Measurements from ENCODE around the gene REEP1.
"Not testable (repeated sequence)": the region's sequence is repeated elsewhere in the genome, so short reads cannot be mapped to it uniquely, and the experiment has no call there.

The REEP1 gene

DNA sequence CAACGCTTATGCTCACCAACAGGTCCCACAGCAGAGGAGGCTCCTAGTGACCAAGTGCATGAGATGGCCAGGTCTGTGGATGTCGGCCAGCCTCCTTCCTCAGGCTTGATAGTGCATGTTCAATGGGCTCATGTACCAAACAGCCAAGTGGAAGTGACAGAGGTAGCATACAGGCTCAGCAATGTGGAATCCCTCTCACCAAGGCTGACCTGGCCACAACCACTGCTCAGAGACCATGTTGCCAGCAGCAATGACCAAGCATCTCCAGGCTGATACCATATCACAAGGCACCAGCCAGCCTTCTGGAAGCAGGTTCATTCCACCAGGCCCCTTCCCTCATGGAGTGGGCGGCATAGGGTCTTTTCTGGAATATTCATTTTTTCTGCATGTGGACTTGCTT, 61.5 kb downstream of the REEP1 start:
- DNase-seq, result no peak

DNA sequence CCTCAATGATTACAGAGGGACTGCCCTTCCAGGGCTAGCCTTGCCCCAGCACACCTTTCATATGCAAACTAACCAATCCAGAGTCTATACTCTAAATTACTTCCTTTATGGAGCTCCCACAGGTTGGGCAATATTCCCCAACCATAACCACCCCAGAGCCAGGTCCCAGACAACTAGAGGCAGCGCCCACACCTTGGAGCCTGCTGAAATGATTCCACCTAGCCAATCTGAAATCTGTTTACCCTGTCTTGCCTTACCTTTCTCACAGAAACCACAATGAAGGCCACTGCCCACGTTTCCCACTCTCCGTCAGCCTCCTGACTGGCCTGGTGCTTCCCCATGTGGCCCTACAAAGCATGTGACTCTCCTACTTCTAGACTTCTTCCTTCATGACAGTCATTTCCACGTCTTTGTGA, 62.0 kb downstream of the REEP1 start:
- no peak for DNase-seq

DNA sequence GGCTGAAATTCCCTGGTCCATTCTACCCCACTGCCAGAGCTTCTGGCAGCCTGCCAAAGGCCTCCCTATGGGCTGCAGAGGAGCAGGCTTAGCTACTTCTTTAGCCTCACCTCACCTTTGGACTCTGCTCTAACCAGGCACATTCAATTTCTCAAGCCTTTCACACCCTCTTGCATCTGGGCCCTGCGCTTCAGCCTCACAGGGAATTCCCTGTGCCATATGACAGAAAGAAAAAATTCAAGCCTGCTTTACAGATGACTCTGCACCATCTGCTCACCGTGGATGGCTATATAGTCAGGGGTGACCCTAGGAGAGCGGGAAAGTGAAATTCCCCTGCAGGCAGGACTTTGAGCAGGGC, 62.5 kb downstream of the REEP1 start:
- DNase-seq, result peak; percentile 4

DNA sequence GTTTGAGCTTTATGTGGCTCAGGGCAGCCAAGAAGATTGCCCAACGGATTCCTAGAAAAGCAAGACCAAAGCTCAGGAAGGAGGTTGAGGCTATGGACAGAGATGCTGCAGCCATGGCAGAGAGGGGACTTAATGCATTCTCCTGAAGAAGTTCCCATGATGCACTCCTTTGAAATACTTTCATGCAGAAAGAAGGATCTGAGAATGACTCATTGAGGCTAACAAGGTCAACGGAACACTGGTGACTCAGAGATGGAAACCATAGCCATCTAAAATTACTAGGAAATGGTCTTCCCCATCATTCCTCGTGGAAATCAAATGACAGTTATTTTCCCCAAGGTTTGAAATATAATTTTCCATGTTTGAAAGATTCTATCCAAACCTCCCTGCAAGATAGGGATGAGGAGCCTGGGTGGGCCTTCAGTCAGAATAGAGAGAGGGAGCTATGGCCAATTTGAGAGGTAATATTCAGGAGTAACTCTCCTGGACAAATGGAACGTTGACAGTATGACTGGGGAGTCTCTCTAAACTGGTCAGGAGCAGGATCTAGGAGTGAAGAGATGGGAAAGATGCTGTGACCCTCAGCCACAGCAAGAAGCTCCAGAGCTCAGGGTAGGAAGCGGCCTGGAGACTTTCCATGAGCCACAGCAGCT, 63.0 kb downstream of the REEP1 start:
- no peak for DNase-seq

DNA sequence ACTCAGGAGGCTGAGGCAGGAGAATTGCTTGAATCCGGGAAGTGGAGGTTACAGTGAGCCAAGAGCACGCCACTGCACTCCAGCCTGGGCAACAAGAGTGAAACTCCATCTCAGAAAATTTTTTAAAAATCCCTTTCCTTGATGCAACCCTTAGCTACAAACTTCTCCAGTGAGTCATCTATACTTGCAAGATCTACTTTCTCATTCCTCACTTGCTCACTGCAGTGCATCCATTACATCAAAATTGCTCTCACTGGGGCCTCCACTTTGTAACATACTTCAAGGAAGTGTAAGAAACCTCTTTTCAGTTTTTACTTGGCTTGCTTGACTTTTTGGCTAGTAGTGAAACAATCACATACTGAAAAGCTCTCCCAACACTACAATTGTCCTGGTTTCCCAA, 65.3 kb downstream of the REEP1 start:
- no peak for DNase-seq

DNA sequence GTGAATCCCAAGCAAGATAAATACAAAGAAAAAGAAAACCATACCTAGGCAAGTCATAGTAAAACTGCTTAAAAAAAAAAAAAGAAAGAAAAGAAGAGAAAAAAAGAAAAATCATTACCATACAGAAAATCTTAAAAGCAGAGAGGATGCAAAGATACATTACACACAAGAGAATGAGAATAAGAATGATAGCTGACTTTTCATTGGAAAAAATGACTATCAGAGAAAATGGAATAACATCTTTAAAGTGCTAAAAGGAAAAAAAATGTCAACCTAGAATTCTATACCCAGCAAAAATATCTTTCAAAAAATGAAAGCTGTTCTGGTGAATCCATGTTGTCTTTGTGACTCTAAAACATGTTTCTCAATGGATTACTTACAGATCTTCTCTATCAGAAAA, 66.2 kb downstream of the REEP1 start:
- DNase-seq, result no peak

DNA sequence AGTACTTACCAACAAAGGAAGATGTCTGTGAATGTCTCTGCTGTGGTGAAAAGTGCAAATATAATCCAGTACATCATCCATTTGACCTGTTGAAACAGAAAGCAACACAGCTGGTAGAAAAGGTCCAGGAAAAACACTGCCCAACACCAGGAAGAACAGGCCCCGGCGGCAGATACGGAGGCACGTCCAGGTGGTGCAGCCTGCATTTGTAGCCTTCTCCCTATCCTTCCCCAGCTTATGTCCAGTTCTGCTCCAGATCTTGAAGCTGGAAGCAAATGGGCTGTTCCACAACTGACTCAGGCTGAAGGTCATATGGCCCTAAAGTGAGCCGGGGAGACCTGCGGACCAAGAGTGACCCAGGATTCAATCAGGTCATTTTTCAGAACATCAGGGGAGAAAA, 73.5 kb downstream of the REEP1 start:
- no peak for DNase-seq

DNA sequence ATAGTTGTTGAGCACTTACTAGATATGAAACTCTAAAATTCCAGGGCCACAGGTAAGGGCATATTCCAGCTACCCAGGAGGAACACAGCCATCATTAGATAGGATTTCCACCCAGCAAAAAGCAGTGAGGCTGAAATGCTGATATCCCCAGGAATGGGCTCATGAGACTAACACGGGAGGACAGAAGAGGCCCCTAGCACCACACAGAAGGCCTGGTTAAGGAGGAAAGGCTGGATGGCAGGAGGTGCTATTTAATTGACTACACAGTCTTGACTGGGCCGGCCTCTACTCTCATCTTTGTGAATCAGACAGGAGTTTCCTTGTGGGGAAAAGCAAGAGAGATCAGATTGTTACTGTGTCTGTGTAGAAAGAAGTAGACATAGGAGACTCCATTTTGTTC, 76.4 kb downstream of the REEP1 start:
- DNase-seq, result no peak

DNA sequence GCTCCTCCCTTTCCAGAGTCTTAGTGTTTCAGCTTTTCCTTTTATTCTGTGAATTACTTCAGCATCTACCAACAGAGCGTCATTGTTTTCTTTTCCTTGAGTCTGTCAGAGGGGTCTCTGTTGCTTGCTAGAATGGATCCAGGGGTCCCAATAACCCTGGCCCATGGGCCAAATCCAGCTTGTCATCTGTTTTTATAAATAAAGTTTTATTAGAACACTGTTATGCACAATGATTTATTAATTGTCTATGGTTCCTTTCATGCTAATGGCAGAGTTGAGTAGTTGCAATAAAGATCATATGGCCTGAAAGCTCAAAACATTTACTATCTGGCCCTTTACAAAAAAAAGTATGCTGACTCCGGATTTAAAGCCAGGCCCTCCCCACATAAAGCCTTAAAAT, 79.3 kb downstream of the REEP1 start:
- no peak for DNase-seq

DNA sequence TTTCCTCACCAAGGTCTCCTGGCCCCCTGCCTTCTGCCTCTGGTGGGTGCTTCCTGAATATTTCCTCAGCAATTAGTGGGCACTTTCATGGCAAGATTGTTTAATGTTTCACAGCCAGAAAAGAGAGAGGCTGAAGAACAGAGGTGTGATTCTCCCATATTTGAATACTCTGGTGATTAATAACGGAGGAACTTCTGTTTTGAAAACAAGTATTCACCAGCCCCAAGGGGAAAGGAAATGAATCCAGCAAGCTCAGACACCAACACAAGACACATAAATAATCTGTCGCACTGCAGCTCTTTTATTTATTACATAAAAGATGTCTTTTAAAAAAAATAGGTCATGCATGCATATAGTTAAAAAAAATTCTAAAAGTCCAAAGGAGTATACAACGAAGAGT, 80.4 kb downstream of the REEP1 start:
- no peak for DNase-seq

DNA sequence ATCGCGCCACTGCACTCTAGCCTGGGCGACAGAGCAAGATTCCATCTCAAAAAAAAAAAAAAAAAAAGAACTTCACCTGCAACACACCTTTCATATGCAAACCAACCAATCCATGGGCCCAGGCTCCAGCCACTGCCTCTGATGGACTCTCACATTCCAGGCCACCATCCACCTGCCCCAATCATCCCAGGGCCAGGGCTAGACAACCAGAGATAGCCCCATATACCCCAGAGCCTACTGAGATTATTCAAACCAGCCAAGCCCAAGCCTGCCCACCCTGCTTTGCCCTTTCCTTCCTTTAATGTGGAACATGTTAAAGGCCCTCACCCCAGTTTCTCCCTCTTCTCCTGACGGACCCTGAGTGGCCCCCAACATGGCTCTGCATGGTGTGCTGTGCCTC, 81.1 kb downstream of the REEP1 start:
- no peak for DNase-seq

DNA sequence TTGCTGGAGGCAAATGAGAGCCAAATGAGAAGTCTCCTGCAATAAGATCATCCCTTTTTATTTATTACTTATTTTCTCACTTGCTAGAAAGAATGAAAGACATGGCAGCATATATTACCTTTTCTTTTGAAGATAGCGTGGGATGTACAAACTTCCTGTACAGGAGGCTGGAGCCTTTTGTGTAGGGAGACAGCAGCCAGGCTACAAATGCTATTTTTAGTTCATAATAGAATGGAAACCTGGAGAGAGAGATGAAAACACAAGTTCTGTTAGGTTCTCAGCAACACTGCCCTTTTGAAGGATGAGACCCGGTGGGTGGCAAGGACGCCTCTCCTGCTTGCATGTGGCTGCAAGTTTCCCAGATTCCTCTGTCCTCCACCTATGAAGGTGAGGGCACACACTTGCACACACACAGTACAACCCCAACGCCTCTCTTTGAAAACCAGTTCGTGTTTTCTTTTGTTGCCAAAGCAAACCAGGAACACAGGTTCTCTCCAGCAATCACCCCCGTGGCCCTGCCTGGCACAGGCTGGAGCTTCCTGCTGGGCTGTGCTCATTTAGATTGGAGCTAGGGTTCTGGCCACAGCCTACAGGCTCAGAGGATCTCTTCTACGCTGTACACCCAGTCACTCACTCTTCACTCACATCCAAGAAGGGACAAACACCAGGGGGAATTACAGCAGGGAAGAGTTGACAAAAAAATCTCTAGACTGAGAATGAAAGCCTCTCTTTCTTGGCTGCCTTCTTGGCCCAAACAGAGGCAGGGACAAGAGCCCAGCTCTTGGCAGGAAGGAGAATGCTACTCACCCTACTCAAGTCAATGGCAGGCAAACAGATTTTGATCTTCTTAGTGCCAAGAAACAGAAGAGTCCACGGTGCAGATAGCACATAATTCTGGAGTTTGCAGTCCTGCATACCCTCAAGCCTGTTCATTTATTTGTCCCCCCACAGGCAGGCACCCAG, 82.6 kb downstream of the REEP1 start:
- no peak for DNase-seq

DNA sequence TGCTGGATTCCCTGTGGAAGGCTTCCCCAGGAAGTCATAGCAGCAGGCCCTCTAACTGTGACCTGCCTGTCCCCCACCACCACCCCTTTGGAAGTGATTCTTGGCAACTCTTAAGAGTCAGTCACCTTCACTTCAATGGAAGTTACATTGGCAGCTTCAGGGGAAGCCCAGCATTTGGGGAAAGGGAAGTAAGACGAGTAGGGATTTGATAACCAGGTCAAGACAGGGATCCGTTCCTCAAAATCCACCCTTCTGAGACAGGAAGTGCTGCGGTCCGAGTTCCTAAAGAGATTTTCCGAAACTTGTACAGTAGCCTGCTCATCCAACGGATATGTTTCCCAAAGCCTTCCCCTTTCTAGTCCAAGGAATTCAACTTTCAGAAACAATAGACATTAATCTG, 84.0 kb downstream of the REEP1 start:
- DNase-seq, result no peak

DNA sequence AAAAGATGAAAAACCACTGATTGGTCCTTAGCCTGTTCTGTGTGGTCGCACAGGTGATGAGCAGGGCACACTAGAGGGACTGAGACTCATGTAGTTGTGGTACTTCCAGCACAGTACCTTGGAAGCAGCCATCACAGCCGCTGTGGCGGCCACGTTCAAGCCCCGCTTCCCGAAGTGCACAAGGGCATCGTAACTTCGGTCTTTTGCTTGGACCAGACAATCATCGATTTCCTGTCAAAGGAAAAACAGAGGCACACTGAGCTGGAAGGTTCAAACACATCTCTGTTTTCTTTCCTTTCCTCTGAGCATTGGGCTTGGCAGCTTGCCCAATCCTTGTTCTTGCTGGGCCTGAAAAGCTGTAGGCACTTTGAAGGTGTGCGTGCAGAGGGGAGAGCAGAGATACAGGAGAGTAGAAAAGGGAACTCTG, 85.6 kb downstream of the REEP1 start:
- DNase-seq, result no peak

DNA sequence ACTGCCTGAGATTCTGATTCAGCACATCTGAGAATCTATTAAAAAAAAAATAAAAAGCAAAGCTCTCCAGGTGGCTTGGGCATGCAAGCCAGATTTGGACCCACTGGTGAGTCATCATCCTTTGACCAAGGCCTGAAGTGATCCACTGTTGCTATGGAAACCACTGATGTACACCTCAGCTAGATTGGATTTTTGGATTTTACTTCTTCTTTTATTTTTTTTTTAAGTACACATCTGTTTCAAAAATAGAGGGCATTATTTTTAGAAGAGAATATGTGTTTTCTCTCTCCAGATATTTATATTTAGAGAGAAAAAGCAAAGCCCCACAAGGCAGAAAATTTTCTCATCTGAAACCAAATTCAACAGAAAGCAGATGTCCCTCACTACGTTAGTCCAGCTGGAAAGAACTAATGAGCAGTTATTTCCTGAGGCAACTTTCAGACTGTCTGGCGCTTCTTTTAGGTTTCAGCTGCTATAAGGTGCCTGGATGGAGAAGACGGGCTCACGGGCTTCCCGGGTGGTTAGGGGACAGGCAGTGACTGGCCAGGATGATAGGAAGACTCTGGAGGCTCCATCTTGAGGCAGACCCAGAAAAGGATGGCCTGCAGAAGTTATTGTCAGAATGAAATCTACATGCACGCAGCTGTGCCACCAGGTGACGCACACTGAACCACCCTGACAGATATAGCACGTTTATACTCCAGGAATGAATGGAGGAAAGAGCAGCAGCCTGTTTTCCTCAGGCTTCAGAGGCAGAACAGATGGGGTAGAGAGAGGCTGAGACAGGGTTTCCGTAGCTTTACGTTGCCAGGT, 87.6 kb downstream of the REEP1 start:
- DNase-seq, result no peak

DNA sequence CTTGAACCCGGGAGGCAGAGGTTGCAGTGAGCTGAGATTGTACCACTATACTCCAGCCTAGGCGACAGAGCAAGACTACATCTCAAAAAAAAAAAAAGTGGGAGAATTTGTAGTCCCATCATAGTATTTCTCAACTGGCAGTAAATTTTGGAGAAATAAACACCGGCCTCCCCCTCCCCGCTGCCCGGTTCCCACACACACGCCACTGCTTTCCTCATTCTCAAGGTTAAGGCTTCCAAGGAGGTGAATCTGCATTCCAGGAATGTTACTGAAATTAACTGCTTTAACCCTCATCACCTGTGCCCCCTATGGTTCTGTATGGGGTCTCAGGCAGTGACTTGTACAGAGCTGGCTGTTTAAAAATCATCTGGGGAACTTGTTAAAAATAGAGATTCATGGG, 88.2 kb downstream of the REEP1 start:
- DNase-seq, result no peak

DNA sequence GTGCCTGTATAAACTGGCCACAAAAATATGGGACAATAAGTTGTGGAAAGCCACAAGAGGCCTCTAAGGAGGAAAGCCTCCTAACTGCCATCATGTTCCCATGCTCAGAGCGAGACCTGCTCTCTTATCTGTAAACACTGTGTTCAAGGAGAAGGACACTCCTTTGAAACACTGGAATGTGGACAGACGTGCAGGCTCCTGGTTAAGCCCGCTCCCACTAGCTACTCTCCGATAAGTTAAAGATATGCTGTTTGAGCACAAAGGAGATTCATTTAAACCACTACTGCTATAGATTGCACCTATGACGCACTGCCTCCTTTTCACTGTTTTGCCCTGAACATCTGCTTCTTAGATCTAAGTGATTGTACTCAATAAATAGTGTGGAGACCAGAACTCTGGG, 92.2 kb downstream of the REEP1 start:
- DNase-seq, result not testable (repeated sequence)

DNA sequence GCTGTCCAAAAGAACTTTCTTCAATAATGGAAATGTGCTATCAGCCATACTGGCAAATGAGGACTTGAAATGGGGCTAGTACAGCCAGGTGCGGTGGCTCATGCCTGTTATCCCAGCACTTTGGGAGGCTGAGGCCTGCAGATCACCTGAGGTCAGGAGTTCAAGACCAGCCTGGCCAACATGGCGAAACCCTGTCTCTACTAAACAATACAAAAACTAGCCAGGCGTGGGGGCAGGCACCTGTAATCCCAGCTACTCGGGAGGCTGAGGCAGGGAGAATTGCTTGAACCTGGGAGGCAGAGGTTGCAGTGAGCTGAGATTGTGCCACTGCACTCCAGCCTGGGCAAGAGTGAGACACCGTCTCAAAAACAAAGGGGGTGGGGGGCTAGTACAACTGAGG, 92.6 kb downstream of the REEP1 start:
- not testable (repeated sequence) for DNase-seq

DNA sequence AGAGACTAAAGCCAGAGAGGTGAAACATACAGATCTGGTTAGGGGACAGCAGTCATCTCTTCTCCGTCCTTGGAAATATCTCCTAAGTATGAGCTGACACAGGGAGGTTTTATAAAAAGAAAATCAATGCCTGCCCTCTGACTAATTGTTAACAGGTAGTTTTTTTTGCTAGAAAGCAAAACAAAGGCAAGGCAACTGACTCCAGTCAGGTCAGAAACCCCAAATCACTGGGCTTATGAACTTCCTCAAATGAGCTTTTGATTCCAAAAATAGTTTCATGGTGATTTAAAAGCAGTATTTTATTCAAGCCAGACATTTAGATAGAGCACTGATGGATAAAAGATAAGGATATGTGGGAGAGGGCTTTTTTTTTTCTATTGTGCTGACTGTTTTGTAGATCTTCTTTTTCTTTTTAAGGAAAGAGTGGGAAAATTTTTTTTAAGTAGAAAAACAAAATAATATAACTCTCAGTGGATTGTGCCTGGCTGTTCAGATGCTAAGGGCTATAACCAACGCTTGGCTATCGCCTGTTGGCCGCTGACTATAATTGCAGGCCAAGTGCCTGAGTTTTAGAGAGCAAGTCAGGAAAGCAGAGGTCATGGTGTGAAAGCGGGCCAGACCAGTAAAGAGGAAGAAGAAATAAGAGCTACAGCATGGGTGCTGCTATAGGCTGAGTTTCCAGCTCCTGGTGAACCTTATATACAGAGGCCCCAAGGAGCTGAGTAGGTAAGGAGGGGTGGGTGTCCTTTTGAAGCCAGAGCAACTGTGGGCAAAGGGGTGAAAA, 93.3 kb downstream of the REEP1 start:
- DNase-seq, result no peak

DNA sequence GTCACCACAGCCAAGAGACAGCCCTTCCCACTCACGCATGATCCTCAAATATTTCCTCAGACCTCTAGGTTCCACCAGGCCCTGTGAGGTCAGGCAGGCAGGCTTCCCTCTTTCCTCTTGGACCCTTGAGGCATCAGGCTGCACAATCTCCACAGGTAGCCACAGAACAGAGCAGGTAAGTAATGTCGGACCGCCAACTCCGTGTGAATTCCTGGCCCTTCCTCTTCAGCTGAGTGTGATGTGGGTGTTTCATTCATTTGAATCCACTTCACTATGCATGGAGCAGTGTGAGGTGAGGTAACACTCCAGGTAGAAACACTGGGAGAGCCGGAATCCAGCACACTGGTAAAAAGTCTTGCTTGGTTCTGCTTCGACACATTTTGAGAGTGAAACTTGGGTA, 94.2 kb downstream of the REEP1 start:
- no peak for DNase-seq

DNA sequence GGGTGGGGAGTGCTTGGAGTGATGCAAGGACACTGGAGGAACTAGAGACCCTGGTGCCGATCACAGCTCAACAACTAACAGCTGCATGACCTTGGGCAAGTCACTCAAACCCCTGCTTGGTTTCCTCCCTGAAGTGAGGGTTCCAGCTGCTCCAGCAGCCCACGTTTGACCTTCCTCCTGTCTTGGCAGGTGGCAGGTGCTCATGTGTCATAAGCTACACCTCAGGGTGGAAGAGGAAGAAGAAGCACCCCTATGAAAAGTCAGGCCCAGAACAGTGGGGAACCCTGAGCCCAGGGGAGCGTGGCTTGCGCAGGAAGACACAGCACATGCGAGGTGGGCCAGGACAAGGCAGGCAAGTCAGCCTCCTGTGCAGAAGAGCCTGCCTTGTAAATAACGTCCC, 95.8 kb downstream of the REEP1 start:
- no peak for DNase-seq

DNA sequence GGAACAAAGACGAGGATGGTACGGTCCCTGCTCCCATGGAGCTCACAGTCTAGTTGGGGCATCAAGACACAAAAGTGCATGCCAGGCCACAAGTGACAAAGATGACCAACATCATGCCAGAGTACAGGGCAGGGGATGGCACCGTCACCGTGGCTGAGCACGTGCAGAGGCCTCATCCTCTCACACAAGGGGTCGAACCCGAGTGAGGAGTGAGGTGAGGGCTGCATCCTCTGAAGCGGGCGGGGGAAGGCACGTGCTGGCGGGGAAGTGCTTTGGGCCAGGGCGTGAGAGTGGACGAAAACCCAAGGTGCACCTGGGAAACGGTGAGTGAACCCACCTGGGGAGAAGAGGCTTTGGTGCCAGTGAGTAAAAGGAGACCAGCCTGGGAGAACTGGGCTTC, 97.2 kb downstream of the REEP1 start:
- DNase-seq, result no peak

DNA sequence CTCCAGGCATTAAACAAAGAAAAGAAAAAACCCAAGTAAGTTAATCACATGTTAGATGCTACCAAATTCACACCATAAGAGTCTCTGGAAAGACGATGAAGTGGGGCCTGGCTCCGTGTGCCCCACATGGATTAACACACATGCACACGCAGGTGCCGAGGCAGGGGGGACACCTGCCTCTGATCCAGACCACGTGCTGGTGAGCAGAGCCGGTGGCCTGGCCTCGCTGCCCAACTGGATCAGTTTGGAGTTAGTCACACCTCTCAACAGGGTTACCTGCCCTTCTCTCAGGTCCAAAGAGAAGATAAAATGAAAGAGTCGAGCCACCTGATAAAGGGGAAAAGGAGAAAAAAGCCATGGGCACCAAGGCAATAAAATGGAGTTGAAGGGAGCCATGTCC, 97.7 kb downstream of the REEP1 start:
- DNase-seq, result no peak

Data from NCI-H1105 (cell line).